PFSK-1 (cell line): ENCODE data around the gene BMP7.

Experiments
- POLR2AphosphoS5 ChIP-seq: IDR thresholded peaks from 2 replicates; pipeline ENCODE4 v1.6.1; 2012; ENCODE audit warnings: low read depth, mild to moderate bottlenecking, control low read depth, low read length, moderate library complexity
- TAF1 ChIP-seq: IDR thresholded peaks from 2 replicates; pipeline ENCODE4 v1.6.1; 2012; ENCODE audit warnings: low read length, control low read depth, borderline replicate concordance; ENCODE audit not compliant: insufficient read depth
- TF ChIP-seq, protein P1 (sequence below), 2 experiments: IDR thresholded peaks; 2 replicates each; pipeline versions ENCODE4 v1.6.1 to v1.8.0; 2011 to 2012; ENCODE audit warnings: low read depth in 2 of 2, low read length in 2 of 2, control low read depth in 1 of 2, inconsistent platforms in 1 of 2, mild to moderate bottlenecking in 1 of 2, moderate library complexity in 1 of 2; ENCODE audit not compliant: insufficient read depth in 1 of 2

DNA sequence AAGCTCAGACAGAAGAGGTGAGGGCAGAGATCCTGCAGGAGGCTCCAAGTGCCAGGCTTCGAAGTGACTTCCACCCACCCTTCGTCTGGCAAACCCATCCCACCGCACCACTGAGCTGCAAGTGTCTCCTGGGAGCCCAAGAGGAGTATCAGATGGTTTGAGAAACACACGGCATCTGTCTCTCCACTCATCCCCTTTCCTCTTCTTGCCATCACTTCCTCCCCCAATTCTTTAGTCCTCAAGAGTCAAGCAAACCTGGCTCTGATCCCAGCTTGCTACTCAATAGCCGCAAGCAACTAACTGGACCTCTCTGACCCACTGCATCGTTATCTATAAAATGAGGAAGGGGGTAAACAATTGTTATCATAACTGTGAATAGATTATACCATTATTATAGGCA is 142.1 kb downstream of the BMP7 start:
- TF ChIP-seq, protein P1, sequence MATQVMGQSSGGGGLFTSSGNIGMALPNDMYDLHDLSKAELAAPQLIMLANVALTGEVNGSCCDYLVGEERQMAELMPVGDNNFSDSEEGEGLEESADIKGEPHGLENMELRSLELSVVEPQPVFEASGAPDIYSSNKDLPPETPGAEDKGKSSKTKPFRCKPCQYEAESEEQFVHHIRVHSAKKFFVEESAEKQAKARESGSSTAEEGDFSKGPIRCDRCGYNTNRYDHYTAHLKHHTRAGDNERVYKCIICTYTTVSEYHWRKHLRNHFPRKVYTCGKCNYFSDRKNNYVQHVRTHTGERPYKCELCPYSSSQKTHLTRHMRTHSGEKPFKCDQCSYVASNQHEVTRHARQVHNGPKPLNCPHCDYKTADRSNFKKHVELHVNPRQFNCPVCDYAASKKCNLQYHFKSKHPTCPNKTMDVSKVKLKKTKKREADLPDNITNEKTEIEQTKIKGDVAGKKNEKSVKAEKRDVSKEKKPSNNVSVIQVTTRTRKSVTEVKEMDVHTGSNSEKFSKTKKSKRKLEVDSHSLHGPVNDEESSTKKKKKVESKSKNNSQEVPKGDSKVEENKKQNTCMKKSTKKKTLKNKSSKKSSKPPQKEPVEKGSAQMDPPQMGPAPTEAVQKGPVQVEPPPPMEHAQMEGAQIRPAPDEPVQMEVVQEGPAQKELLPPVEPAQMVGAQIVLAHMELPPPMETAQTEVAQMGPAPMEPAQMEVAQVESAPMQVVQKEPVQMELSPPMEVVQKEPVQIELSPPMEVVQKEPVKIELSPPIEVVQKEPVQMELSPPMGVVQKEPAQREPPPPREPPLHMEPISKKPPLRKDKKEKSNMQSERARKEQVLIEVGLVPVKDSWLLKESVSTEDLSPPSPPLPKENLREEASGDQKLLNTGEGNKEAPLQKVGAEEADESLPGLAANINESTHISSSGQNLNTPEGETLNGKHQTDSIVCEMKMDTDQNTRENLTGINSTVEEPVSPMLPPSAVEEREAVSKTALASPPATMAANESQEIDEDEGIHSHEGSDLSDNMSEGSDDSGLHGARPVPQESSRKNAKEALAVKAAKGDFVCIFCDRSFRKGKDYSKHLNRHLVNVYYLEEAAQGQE (IDR thresholded peaks at IDR 0.05; ENCODE audit: insufficient read depth in 1 of 2, low read depth in 2 of 2, low read length in 2 of 2) = no peak
- TF ChIP-seq POLR2AphosphoS5 (no peak), TAF1 (no peak)
